ENCODE data around the gene CUEDC1. TPM values are rescaled to one million over a fixed set of nuclear protein-coding genes. Genes with fewer than 3 reads are reported as not detected.

The CUEDC1 gene
- total and polyA plus RNA-seq, 2 of the 13 experiments (the other 11 are each of a cell fraction or from before 2014, with no cell fraction given): 7.4 to 12.9 TPM

DNA sequence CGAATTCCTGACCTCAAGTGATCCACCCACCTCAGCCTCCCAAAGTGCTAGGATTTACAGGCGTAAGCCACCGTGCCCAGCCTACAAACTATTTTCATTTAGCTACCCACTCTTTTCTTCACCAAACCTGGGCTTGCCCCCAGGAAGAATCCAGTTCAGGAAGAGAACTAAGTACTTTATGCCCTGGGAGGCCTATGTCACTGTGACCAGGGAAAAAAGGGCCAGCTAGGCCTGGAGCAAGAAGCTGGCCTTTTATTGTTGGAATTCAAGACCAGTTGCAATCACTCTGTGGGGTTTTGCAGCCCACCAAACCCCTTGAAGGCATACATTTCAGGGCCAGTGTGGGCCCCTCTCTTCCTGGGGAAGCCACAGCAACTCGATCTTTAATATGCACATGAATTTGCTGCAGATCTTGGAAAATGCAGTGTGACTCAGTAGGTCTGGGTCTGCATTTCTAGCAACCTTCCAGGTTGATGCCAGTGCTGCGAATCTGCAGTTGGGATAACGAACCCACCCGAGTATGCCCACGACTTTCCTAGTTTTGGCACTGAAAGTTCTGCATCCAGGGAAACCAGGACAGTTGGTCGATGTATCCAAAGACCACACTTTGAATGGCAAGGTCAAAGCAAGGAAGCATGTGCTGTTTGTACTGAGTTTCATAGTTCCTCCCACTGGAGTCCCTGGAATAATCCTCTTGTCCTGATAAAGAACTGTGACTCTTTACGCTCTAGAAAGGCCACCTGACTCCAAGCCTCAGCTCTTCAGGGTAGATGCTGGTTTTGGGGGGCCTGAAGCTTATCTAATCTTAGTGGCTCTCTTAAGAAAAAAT is 98.2 kb downstream of the CUEDC1 start (continued):
- TF ChIP-seq ETV6 (CRISPR knock-in tag; conservative IDR thresholded peaks at IDR 0.05) (0 out of 2 replicates have a peak, but pooled peaks have one; percentile 19), ISL2 (CRISPR knock-in tag; IDR thresholded peaks at IDR 0.05) (peak; percentile 8; the same call in 1 of the 2 replicates), MTA3 (CRISPR knock-in tag; IDR thresholded peaks at IDR 0.05) (no peak), ZNF354B (CRISPR knock-in tag; IDR thresholded peaks at IDR 0.05) (0 out of 2 replicates have a peak, but pooled peaks have one; percentile 76), HMG20B (CRISPR knock-in tag; conservative IDR thresholded peaks at IDR 0.05) (no peak; the same call in 1 of the 2 replicates), FOSL2 (CRISPR knock-in tag; IDR thresholded peaks at IDR 0.05) (peak; percentile 21; the same call in 1 of the 2 replicates), SPEN (CRISPR knock-in tag; IDR thresholded peaks at IDR 0.05; ENCODE audit: low read depth) (peak; percentile 60; the same call in 1 of the 2 replicates), ZNF724P (CRISPR knock-in tag; IDR thresholded peaks at IDR 0.05; ENCODE audit: borderline replicate concordance) (no peak), RBFOX2 (IDR thresholded peaks at IDR 0.05; ENCODE audit: low read depth, low read length) (no peak), ZNF556 (CRISPR knock-in tag; IDR thresholded peaks at IDR 0.05; ENCODE audit: borderline replicate concordance) (peak; percentile 19; the same call in 1 of the 2 replicates), SOX6 (IDR thresholded peaks at IDR 0.05) (no peak), SOX6 (CRISPR knock-in tag; IDR thresholded peaks at IDR 0.05) (peak; percentile 41; the same call in 1 of the 2 replicates), MYC (CRISPR knock-in tag; IDR thresholded peaks at IDR 0.05; ENCODE audit: borderline replicate concordance) (0 out of 2 replicates have a peak, but pooled peaks have one; percentile 16), KAT7 (CRISPR knock-in tag; IDR thresholded peaks at IDR 0.05; ENCODE audit: borderline replicate concordance) (no peak), ZMAT3 (CRISPR knock-in tag; conservative IDR thresholded peaks at IDR 0.05) (peak; percentile 44; the same call in 1 of the 2 replicates), SMC3 (IDR thresholded peaks at IDR 0.05; ENCODE audit: low read length) (no peak), TSC22D2 (CRISPR knock-in tag; IDR thresholded peaks at IDR 0.05; ENCODE audit: borderline replicate concordance) (peak; percentile 41; the same call in 1 of the 2 replicates), NCOA2 (CRISPR knock-in tag; IDR thresholded peaks at IDR 0.05) (peak; percentile 54)
- TF ChIP-seq, protein P1, sequence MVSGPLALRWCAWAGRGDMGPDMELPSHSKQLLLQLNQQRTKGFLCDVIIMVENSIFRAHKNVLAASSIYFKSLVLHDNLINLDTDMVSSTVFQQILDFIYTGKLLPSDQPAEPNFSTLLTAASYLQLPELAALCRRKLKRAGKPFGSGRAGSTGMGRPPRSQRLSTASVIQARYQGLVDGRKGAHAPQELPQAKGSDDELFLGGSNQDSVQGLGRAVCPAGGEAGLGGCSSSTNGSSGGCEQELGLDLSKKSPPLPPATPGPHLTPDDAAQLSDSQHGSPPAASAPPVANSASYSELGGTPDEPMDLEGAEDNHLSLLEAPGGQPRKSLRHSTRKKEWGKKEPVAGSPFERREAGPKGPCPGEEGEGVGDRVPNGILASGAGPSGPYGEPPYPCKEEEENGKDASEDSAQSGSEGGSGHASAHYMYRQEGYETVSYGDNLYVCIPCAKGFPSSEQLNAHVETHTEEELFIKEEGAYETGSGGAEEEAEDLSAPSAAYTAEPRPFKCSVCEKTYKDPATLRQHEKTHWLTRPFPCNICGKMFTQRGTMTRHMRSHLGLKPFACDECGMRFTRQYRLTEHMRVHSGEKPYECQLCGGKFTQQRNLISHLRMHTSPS (CRISPR knock-in tag; IDR thresholded peaks at IDR 0.05; ENCODE audit: low read depth): peak; percentile 69; the same call in 1 of the 2 replicates
- TF ChIP-seq, protein P2, sequence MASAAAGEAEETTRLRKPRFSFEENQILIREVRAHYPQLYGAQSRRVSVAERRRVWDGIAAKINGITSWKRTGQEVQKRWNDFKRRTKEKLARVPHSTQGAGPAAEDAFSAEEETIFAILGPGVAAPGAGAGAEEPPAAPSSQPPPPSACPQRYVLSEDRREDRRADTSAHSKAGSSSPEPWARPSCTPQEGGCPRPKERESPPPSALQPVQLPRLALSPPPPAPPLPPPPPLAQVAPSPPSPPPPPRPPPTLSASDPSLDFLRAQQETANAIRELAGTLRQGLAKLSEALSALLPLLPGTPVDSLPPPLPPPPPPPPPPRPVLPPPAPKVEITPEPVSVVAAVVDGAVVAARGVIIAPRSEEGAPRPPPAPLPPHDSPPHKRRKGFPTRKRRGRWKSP (CRISPR knock-in tag; IDR thresholded peaks at IDR 0.05): peak; percentile 53; the same call in 1 of the 2 replicates
- TF ChIP-seq, protein P3, sequence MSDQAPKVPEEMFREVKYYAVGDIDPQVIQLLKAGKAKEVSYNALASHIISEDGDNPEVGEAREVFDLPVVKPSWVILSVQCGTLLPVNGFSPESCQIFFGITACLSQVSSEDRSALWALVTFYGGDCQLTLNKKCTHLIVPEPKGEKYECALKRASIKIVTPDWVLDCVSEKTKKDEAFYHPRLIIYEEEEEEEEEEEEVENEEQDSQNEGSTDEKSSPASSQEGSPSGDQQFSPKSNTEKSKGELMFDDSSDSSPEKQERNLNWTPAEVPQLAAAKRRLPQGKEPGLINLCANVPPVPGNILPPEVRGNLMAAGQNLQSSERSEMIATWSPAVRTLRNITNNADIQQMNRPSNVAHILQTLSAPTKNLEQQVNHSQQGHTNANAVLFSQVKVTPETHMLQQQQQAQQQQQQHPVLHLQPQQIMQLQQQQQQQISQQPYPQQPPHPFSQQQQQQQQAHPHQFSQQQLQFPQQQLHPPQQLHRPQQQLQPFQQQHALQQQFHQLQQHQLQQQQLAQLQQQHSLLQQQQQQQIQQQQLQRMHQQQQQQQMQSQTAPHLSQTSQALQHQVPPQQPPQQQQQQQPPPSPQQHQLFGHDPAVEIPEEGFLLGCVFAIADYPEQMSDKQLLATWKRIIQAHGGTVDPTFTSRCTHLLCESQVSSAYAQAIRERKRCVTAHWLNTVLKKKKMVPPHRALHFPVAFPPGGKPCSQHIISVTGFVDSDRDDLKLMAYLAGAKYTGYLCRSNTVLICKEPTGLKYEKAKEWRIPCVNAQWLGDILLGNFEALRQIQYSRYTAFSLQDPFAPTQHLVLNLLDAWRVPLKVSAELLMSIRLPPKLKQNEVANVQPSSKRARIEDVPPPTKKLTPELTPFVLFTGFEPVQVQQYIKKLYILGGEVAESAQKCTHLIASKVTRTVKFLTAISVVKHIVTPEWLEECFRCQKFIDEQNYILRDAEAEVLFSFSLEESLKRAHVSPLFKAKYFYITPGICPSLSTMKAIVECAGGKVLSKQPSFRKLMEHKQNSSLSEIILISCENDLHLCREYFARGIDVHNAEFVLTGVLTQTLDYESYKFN (CRISPR knock-in tag; conservative IDR thresholded peaks at IDR 0.05): peak; percentile 80
- TF ChIP-seq, protein P4, sequence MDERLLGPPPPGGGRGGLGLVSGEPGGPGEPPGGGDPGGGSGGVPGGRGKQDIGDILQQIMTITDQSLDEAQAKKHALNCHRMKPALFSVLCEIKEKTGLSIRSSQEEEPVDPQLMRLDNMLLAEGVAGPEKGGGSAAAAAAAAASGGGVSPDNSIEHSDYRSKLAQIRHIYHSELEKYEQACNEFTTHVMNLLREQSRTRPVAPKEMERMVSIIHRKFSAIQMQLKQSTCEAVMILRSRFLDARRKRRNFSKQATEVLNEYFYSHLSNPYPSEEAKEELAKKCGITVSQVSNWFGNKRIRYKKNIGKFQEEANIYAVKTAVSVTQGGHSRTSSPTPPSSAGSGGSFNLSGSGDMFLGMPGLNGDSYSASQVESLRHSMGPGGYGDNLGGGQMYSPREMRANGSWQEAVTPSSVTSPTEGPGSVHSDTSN (CRISPR knock-in tag; IDR thresholded peaks at IDR 0.05): 0 out of 2 replicates have a peak, but pooled peaks have one; percentile 28

Data from HepG2 (cell line).